Measurements from ENCODE around the gene BAD.

Gene BAD

DNA sequence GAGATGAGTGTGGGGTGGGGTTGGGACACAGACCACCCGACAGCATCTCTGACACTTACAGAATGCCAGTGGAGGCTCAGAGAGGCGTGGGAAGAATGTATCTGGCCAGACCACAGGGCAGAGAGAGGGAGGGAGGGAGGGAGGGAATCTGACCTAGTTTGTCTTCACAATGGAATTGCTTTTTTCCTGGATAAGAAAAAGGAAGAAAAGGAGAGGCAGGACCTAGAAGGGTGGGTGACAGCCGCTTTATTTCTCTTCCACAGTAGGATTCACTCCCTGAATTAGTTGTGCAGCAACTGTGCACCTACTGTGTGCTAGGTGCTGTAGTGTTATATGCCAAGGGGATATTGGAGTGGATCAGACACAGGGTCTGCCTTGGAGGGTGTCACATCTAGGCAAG lies 10.3 kb upstream of the BAD start:
- TF ChIP-seq SIN3A (IDR thresholded peaks at IDR 0.05; ENCODE audit: borderline replicate concordance, insufficient read depth, low read length) (no peak), REST (IDR thresholded peaks at IDR 0.05; ENCODE audit: insufficient read depth in 1 of 2, low read depth in 2 of 2, low read length in 2 of 2) (no peak), FOXP2 (optimal IDR thresholded peaks at IDR 0.05; ENCODE audit: borderline replicate concordance, extremely low read depth, extremely low read length, insufficient read depth) (no peak), TAF1 (IDR thresholded peaks at IDR 0.05; ENCODE audit: borderline replicate concordance, insufficient read depth, low read length) (no peak), POLR2AphosphoS5 (IDR thresholded peaks at IDR 0.05; ENCODE audit: low read depth, low read length) (no peak)

DNA sequence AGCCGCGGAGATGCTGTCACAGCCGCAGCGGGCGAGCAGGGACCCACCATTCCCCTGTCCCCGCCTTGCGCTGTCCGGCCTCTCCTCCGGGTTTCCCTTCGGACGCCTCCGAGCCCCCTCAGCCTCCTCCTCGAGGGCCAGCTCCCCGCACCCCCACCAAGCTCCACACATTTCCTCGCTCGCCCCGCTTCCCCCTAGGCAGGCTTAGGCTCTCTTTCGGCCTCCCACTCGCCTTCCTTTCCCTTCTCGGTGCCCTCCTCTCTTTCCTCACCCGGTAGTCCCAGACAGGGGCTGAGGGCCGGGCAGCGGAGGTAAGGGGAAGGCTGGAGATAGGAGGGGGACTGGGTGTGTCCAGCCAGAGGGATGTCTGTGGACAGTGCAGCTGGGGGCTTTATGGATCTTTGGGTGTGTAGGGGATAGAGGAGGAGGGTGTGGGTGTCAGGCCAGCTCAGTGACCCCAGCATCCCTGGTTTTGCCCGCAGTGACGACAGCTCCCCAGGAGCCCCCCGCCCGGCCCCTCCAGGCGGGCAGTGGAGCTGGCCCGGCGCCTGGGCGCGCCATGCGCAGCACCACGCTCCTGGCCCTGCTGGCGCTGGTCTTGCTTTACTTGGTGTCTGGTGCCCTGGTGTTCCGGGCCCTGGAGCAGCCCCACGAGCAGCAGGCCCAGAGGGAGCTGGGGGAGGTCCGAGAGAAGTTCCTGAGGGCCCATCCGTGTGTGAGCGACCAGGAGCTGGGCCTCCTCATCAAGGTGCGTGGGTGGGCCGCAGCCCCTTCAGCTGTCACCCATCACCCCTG lies 8.2 kb upstream of the BAD start:
- TF ChIP-seq TAF1 (IDR thresholded peaks at IDR 0.05; ENCODE audit: borderline replicate concordance, insufficient read depth, low read length) (no peak), REST (IDR thresholded peaks at IDR 0.05; ENCODE audit: insufficient read depth in 1 of 2, low read depth in 2 of 2, low read length in 2 of 2) (no peak), SIN3A (IDR thresholded peaks at IDR 0.05; ENCODE audit: borderline replicate concordance, insufficient read depth, low read length) (no peak), FOXP2 (optimal IDR thresholded peaks at IDR 0.05; ENCODE audit: borderline replicate concordance, extremely low read depth, extremely low read length, insufficient read depth) (no peak), POLR2AphosphoS5 (IDR thresholded peaks at IDR 0.05; ENCODE audit: low read depth, low read length) (no peak)

DNA sequence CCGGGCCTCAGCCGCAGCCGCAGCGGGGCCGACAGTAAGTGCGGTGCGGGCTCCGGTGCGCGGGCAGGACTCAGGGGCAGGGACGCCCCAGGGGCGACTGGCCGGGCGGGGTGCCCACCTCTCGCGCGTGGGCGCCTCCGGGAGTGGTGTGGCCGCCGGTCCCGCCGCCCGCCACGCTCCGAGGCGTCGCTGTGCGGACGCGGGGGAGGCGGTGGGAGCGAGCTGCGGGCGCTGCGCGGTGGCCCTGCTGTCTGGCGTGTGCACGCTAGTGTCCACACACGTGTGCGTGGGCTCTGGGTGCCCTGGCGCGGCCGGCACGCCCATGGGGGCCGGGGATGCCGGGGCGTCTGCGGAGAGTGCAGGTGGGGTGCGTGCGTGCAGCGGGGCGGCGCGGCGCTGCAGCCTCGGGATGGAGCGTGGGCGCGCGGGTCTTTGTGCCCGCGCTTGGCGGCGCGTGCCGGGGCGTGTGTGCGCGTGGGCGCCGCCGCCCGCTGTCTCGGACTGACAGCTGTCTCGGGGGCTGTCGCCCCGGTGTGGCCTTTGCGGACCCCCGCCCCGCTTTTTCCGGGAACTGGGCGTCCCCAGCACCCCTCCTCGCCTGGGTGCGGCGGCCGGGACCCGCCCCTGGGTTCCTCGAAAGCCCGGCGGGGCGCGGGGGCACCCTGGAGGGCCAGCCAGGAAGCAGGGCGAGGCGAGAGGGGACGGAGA lies 7.4 kb upstream of the BAD start:
- TF ChIP-seq REST (IDR thresholded peaks at IDR 0.05; ENCODE audit: insufficient read depth in 1 of 2, low read depth in 2 of 2, low read length in 2 of 2) = no peak
- TF ChIP-seq POLR2AphosphoS5 (IDR thresholded peaks at IDR 0.05; ENCODE audit: low read depth, low read length) = no peak
- TF ChIP-seq FOXP2 (optimal IDR thresholded peaks at IDR 0.05; ENCODE audit: borderline replicate concordance, extremely low read depth, extremely low read length, insufficient read depth) = no peak
- TF ChIP-seq TAF1 (IDR thresholded peaks at IDR 0.05; ENCODE audit: borderline replicate concordance, insufficient read depth, low read length) = no peak
- no peak for TF ChIP-seq SIN3A (IDR thresholded peaks at IDR 0.05; ENCODE audit: borderline replicate concordance, insufficient read depth, low read length)

- TF ChIP-seq TAF1 (IDR thresholded peaks at IDR 0.05; ENCODE audit: borderline replicate concordance, insufficient read depth, low read length) (no peak), FOXP2 (optimal IDR thresholded peaks at IDR 0.05; ENCODE audit: borderline replicate concordance, extremely low read depth, extremely low read length, insufficient read depth) (no peak), POLR2AphosphoS5 (IDR thresholded peaks at IDR 0.05; ENCODE audit: low read depth, low read length) (no peak), REST (IDR thresholded peaks at IDR 0.05; ENCODE audit: insufficient read depth in 1 of 2, low read depth in 2 of 2, low read length in 2 of 2) (no peak)
Measured at GRCh38 chr11:64291262-64291751, 6.8 kb upstream of the BAD start, which contains the start of gene KCNK4. TSS of gene KCNK4 (plus strand) at chr11:64291302. CDS start at chr11:64293019, 1,717 bp downstream.

Measured in PFSK-1 (cell line).